AG04450 (cell line): Measurements from ENCODE around the gene CYRIA. TPM values are rescaled to one million over a fixed set of nuclear protein-coding genes. Genes with fewer than 3 reads are reported as not detected.
A peak's percentile ranks its signal among the peaks of the same experiment; 100 is the strongest.

Source experiments
- CTCF ChIA-PET: fragments of 300-600, 350-600 bp; formaldehyde crosslinking; extraction: SDS; loops from one replicate; lab custom pipeline; 2022; ENCODE audit warnings: antibody characterized with exemption, inconsistent platforms; lab: Charles Lee
- POLR2A ChIA-PET: fragments of 350-600 bp; formaldehyde crosslinking; extraction: SDS; loops from one replicate; lab custom pipeline; 2021; ENCODE audit warnings: antibody characterized with exemption, inconsistent platforms; lab: Yijun Ruan, JAX
- DNase-seq: peaks from one replicate; pipeline ENCODE4 v3.0.0-alpha.2; 2011; ENCODE audit warnings: low read depth, low spot score
- H3K27ac ChIP-seq: one replicate; pipeline ENCODE4 v1.5.1; 2012; ENCODE audit warnings: low read depth, low read length, control low read depth
- H3K27me3 ChIP-seq: one replicate; pipeline ENCODE4 v1.6.0; 2012; ENCODE audit warnings: low read length; ENCODE audit not compliant: control insufficient read depth, insufficient read depth
- H3K4me3 ChIP-seq: 2 replicates; pipeline ENCODE4 v1.5.1; 2011; ENCODE audit warnings: mild to moderate bottlenecking, low read depth, low read length, control low read depth
- H3K9me3 ChIP-seq: 2 replicates; pipeline ENCODE4 v1.5.1; 2012; ENCODE audit warnings: low read length; ENCODE audit not compliant: control insufficient read depth, insufficient read depth
- CTCF ChIP-seq: IDR thresholded peaks from 2 replicates; pipeline ENCODE4 v1.5.1; 2011; ENCODE audit warnings: low read depth, low read length, control low read depth, inconsistent platforms
- polyA plus RNA-seq: library from polyadenylated mRNA; depleted of rRNA; stranded (reverse); fragments of >200 nt; gene quantifications from 2 replicates; pipeline ENCODE4 v1.2.3, GENCODE V29; 2011

Gene CYRIA
- polyA plus RNA-seq, 1 experiment, result 3.7 TPM

GRCh38 chr2:16674154-16674553 lies 8.5 kb upstream of the CYRIA start:
- H3K27me3 ChIP-seq, result no peaks in the 10 kb centered on the region
- no peak overlapping the region for H3K27ac ChIP-seq
- TF ChIP-seq CTCF, result no peak
- no peaks in the 10 kb centered on the region for H3K9me3 ChIP-seq
- no peak overlapping the region for H3K4me3 ChIP-seq
- POLR2A ChIA-PET, result no interaction called here
- DNase-seq, result no peak
- CTCF ChIA-PET, result interaction anchor here (0.5 kb wide), 1 partner anchor 66 kb away, joined by 3 read pairs; no protein-coding TSS in a partner anchor

- TF ChIP-seq CTCF, result no peak
- Histone ChIP-seq H3K27me3 (no peaks in the 10 kb centered on the region), H3K9me3 (no peaks in the 10 kb centered on the region), H3K27ac (no peak overlapping the region), H3K4me3 (no peak overlapping the region)
- POLR2A ChIA-PET, result interaction anchor here (0.6 kb wide), 1 partner anchor 59 kb away, joined by 3 read pairs; no protein-coding TSS in a partner anchor
- DNase-seq, result no peak
- CTCF ChIA-PET, result no interaction called here
These were observed 6.1 kb upstream of the CYRIA start for GRCh38 chr2:16671760-16672159.

- no peak overlapping the region for H3K27ac ChIP-seq
- ChIA-PET POLR2A (no interaction called here), CTCF (interaction anchor here (0.6 kb wide), 1 partner anchor 16 kb away, joined by 3 read pairs; no protein-coding TSS in a partner anchor)
These were observed 3.8 kb upstream of the CYRIA start for GRCh38 chr2:16669388-16669787.

GRCh38 chr2:16666449-16666801 lies 791 bp upstream of the CYRIA start:
- ChIA-PET CTCF (interaction anchor here (1.6 kb wide), 1 partner anchor 90 kb away, joined by 7 read pairs; no protein-coding TSS in a partner anchor), POLR2A (no interaction called here)
- peaks cover 13% of the 10 kb centered on the region for H3K27me3 ChIP-seq
- H3K4me3 ChIP-seq, result peak overlapping the region; percentile 62; the same call in 1 of the 2 replicates
- no peaks in the 10 kb centered on the region for H3K9me3 ChIP-seq
- no peak for TF ChIP-seq CTCF
- peak overlapping the region; percentile 61 for H3K27ac ChIP-seq
- DNase-seq, result no peak

More at GRCh38 chr2:16669388-16669787, 3.8 kb upstream of the CYRIA start:
- no peak for DNase-seq
- peaks cover 10% of the 10 kb centered on the region for H3K27me3 ChIP-seq
- TF ChIP-seq CTCF, result no peak
- no peaks in the 10 kb centered on the region for H3K9me3 ChIP-seq
- no peak overlapping the region for H3K4me3 ChIP-seq

GRCh38 chr2:16664809-16665747 lies 556 bp downstream of the CYRIA start:
- ChIA-PET POLR2A (no interaction called here), CTCF (interaction anchor here (1.3 to 3.0 kb wide), 2 partner anchors 51 to 92 kb away, joined by 3 to 7 read pairs; no protein-coding TSS in a partner anchor)
- Histone ChIP-seq H3K9me3 (no peaks in the 10 kb centered on the region), H3K27ac (no peak overlapping the region), H3K27me3 (peaks cover 13% of the 10 kb centered on the region), H3K4me3 (peak overlapping the region; percentile 61)
- no peak for TF ChIP-seq CTCF
- no peak for DNase-seq
